Measurements from ENCODE around the gene ZNF827. TPM values are rescaled to one million over a fixed set of nuclear protein-coding genes. Genes with fewer than 3 reads are reported as not detected.

The ZNF827 gene
- total RNA-seq, 1 experiment from 2014 or later, result 19.1 TPM

- Histone ChIP-seq H3K79me2 (ENCODE audit: insufficient read depth, low read length) (no peaks in the 10 kb centered on the region), H3K4me3 (replicated peaks in 1 of 2; ENCODE audit: low read depth in 1 of 2, low read length in 2 of 2) (no peak overlapping the region), H3K36me3 (ENCODE audit: control insufficient read depth in 1 of 2, insufficient read depth in 2 of 2, low read length in 2 of 2) (no peaks in the 10 kb centered on the region; a peak in 1 of 4 replicates), H2AFZ (ENCODE audit: low read depth, low read length, poor library complexity, severe bottlenecking) (no peak overlapping the region), H4K20me1 (ENCODE audit: insufficient read depth) (no peaks in the 10 kb centered on the region), H3K4me1 (ENCODE audit: control insufficient read depth in 1 of 2, insufficient read depth in 2 of 2, low read length in 2 of 2) (no peaks in the 10 kb centered on the region), H3K27me3 (ENCODE audit: insufficient read depth, low read length) (no peaks in the 10 kb centered on the region), H3K9ac (ENCODE audit: low read length) (no peak overlapping the region), H3K27ac (ENCODE audit: low read depth, low read length) (no peak overlapping the region), H3K9me3 (ENCODE audit: control insufficient read depth in 1 of 2, insufficient read depth in 1 of 2, low read depth in 1 of 2, low read length in 2 of 2) (no peaks in the 10 kb centered on the region), H3K4me2 (ENCODE audit: low read length) (no peak overlapping the region), H3K9me2 (ENCODE audit: insufficient read depth) (no peaks in the 10 kb centered on the region)
- no peak for TF ChIP-seq POLR2AphosphoS5 (IDR thresholded peaks at IDR 0.05; ENCODE audit: low read depth, low read length)
- TF ChIP-seq SRF (IDR thresholded peaks at IDR 0.05; ENCODE audit: low read depth), result no peak
- TF ChIP-seq YY1 (IDR thresholded peaks at IDR 0.05; ENCODE audit: extremely low read depth, insufficient replicate concordance, low read depth, low read length), result no peak
- TF ChIP-seq ZBTB33 (IDR thresholded peaks at IDR 0.05; ENCODE audit: extremely low read depth, insufficient replicate concordance, low read length), result no peak
- no peak for TF ChIP-seq REST (IDR thresholded peaks at IDR 0.05; ENCODE audit: low read depth)
- no peak for TF ChIP-seq RAD21 (IDR thresholded peaks at IDR 0.05; ENCODE audit: low read depth)
- TF ChIP-seq CTCF (IDR thresholded peaks at IDR 0.05 in 2 of 3, conservative IDR thresholded peaks at IDR 0.05 in 1 of 3; ENCODE audit: borderline replicate concordance in 1 of 3, insufficient read depth in 1 of 3, low read depth in 2 of 3, low read length in 2 of 3), result no peak
- TF ChIP-seq EZH2phosphoT487 (IDR thresholded peaks at IDR 0.05; ENCODE audit: borderline replicate concordance), result no peak
- TF ChIP-seq ZFX (IDR thresholded peaks at IDR 0.05), result no peak
- no peak for TF ChIP-seq ZNF274 (IDR thresholded peaks at IDR 0.05; ENCODE audit: low read depth, low read length)
- no peak for TF ChIP-seq SP1 (IDR thresholded peaks at IDR 0.05; ENCODE audit: low read depth)
- TF ChIP-seq ATF3 (IDR thresholded peaks at IDR 0.05), result no peak
- no peak for TF ChIP-seq EZH2 (IDR thresholded peaks at IDR 0.05)
- TF ChIP-seq EGR1 (IDR thresholded peaks at IDR 0.05; ENCODE audit: low read depth), result no peak
- TF ChIP-seq POLR2A (IDR thresholded peaks at IDR 0.05; ENCODE audit: borderline replicate concordance, extremely low read depth, insufficient read depth, insufficient read length), result no peak
- no peak for TF ChIP-seq MAX (IDR thresholded peaks at IDR 0.05)
- no peak for TF ChIP-seq TCF7L2 (IDR thresholded peaks at IDR 0.05; ENCODE audit: borderline replicate concordance, extremely low read depth, insufficient read depth, insufficient read length)
- TF ChIP-seq JUND (IDR thresholded peaks at IDR 0.05), result no peak
- TF ChIP-seq CBX3 (IDR thresholded peaks at IDR 0.05; ENCODE audit: low read depth), result no peak
- TF ChIP-seq CEBPB (IDR thresholded peaks at IDR 0.05; ENCODE audit: low read depth), result no peak
- intact Hi-C loops (cut with micrococcal nuclease), result no loop called here
- ChIA-PET RAD21 (ENCODE audit: low non-redundant PET in 1 of 2, low total read pairs in 2 of 2, uncharacterized antibody in 2 of 2, unreplicated experiment in 2 of 2) (no interaction called here), CTCF (no interaction called here), POLR2A (no interaction called here)
- BruUV-seq (replicated peaks), result no TSS peak
- no peak for ATAC-seq
- DNase-seq (ENCODE audit: low read depth, low spot score), result no peak
Measured at GRCh38 chr4:145859426-145859825, 79.2 kb downstream of the ZNF827 start.

Data from HCT116 (cell line).